ENCODE results near the gene RNF152.

Gene RNF152

DNA sequence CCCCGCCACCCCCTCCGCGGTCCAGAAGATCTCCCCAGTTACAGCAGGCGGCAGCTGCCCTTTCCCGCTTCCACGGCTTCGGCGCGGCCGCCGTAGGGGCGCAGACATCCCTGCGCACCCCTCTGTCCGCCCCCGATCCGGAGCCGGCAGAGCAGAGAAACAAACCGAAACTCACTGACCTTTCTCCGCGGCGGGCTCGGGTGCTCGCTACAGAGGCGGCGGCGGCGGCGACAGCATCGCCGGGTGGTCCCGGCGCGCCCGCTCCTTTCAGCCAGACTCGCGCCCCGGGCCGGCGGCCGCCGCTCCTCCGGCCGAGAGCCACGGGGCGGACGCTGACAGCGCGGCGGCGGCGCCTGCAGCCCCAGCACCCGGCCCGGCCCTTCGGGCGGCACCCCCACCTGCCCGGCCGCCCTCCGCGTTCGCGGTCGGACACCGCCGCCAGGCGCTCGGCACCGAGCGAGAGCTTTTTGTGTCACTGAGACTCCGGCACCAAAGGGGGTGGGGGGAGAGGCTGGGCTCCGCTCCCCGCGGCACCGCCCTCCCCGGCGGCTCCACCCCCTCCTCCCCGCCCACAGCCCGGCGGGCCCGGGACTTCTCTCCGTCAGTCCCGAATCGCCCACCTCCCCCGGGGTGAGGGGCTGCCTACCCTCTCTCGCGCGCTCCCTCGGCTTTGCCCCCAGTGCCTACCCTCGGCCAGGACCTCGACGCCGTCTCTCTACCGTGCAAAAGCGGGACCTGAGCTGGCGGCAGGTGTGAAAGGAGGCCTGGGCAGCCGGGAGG is 1.4 kb upstream of the RNF152 start:
- DNase-seq: peak; percentile 16 to 72 (median 44)

DNA sequence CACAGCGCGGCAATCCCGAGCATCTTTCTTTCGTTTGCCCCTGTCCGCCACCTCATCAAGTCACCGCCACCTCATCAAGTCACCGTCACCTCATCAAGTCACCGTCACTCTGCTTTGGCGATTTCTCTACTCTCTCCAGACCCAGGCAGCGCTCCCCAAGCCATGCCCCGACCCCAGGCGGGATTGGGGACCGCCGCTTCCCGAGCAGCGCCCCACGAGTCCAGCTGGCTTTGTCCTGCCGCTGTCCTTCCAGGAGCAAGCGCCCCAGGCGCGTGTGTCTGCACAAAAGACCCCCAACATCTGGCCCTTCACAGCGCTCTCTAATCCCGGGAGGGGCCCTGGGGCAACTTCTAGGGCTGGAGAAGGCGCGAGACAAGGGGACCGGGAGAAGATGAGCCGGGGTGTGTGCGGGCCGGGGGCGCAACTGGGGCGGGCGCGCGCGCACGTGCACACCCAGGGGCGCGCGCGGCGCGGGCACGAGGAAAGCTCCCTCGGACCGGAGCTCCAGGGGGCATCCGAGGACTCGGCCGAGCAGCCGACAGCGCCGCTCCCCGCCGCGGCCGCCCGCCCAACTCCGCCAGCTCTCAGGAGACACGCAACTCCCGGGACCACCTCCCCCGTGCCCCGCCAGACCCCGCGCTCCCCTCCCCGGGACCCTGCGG is 633 bp upstream of the RNF152 start:
- DNase-seq: peak in 4 of 5 experiments; percentile 1 to 48 (median 6)

DNA sequence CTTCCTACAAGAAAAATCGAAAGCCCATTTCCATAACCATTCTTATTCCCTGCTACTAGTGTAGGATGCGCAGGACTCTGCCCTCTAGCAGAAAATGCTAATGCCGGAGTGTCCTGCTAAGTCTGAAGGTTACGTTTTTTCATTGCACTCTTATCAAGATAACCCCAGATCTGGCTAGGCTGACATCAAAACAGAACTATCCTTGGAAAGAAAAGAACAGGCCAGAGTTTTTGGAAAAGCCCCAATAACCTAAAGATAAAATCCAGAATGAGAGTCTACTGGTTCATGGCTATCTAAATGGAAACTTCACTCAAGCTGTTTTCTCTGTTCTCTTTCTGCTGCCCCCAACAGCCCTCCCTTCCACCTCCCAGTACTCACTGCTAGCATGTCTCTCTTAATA is 913 bp downstream of the RNF152 start:
- DNase-seq: no peak

DNA sequence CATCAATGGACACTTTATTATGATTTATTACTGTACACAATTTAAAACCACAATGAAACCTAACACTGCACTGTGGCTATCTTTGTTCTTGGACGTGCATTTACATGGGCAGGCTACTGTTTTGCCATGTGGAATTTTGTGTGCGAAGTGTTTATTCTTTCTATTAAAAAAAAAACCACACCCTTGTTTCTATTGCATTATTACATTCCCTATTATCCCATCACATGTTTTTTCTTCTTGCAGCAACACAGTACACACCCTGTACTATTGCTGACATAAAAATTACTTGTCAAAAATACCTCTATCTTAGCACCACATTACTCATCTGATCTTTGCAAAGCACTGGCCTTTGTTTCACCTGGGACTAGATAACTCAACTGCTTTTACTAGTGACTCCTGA is 1.5 kb downstream of the RNF152 start:
- DNase-seq: no peak

DNA sequence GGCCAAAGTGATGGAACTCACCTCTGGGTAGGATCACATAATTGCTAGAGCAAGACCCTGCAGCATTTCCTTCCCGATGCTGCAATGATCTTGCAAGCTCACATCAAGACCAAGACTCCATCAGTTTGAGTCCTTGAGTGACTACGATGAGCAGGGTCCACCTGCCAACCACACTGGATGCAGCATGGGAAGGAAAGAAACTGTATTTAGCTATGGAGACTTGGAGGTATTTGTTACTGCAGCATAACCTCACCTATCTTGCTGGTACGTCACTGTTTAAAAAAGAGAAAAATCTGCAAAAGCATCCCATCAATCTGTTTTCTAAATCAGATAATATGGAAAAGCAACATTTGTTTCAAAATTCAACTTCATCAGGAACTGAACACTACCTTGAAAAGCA is 2.5 kb downstream of the RNF152 start:
- DNase-seq: no peak

DNA sequence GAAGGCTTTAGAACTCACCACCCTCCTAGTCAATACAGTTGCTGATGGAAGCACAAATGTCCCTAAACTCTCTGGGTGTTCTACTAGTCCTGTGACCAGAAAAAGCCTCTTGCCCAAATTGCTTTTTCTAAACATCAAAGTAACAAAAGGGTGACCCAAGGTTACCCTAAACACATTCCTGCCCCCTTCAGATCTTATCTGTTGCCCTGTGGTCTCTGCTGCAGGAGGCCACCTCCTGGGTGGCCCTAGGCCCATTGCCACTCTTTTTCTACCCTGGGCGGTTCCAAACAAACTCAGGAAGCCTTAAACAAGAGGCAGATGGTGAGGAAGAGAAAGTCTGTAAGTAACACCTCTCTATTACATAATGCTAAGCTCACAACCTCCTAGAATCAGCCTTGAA is 3.3 kb downstream of the RNF152 start:
- no peak for DNase-seq

DNA sequence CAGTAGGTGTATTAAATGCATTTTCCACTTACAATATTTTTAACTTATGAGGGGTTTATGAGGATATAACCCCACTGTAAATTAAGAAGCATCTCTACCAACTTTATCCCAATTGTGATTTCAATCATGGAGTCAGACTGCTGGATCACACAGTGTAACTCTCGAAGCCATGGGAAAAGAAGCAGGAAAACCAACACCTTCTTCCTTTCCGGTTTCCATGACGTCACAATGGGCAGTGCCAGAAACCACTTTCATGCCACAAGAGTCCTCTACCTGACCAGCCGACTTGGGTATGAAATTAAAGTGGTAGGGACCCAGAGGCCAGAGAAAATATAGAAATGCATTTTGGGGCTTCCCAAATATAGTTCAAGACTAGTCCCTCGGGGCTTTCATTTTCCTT is 4.2 kb downstream of the RNF152 start:
- DNase-seq: no peak

DNA sequence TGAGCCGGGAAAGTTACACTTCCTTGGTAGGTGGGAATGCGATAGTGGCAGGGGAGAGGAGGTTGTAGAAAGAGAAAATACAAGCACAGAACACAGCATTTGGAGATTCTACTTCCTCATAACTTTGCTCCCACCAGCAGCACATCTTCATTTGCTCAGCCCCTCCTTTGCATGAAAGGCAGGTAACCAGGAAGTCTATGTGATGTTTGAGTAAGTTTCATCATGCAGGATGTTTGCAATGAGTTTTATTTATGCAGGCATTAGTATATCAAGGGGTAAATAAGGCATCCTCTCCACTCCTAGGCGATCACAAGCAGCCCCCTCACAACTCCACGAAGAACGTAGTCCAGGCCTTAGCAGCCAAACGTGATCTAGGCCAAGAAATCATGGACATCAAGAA is 5.0 kb downstream of the RNF152 start:
- no peak for DNase-seq

DNA sequence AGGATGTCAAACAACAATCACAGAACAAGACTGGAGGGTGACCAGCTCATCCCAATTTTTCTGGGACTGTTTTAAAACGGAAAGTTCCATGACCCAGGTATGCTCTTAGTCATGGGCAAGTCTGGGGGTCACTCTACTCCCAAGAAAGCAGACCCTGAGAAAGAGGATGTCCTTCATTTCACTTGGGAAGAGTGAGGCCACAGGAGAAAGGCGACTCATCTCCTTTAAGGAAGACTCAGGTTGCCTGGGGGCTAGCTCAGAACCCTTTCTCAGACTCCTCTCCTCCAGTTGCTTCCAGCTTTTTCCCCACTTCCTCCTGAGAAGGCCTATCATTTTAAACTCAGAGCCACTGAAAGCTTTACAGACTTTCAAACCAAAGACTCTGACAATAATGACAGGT is 9.3 kb downstream of the RNF152 start:
- DNase-seq: no peak

DNA sequence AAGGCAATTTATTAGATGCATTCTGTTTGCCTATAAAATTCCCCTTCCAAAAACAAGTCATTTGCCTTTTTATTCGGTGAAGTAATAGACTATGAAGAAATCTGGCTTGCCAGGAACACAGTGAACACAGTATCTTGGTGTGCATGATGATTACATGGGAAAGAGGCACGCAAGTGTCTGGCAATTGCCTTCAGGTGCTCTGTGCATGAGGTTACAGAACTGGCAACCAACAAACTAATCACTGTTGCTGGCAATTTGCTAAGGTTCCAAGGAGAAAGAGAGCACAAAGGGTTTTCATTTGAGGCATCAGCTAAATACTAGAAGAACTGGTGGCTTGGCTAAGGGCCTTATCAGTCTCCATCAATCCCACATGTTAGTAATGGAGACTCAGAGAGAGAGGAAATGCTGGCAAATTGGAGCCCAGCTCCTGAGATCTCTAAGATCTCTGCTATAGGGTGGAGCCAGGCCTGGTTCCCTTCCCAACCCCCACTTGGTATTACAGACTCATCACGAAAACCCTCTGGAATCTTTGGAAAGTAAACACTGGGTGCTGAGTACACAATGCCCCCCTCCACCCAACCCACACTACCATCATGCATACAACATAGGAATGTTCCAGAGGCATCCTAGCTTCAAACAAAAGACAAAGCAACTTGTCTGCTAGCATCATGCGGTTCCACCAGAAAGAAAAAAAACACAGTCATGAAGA is 10.4 kb downstream of the RNF152 start:
- no peak for DNase-seq

DNA sequence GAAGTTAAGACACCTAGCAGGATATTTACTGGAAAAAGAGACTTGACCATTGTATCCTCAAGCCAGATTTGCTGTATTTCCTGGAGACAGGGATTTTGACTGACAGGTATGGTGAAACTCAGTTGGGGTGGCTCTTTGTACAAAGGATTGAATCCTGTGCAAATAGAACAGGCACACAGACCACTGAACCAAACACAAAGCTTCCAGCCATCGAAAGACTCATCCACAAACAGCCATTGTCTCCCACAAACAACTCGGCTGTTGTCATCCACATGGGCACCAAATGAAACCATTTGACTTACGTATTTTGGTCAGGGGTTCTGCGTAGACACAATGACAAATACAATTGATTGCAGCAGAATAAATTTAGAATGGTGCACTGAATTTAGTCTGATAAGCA is 15.9 kb downstream of the RNF152 start:
- DNase-seq: no peak

DNA sequence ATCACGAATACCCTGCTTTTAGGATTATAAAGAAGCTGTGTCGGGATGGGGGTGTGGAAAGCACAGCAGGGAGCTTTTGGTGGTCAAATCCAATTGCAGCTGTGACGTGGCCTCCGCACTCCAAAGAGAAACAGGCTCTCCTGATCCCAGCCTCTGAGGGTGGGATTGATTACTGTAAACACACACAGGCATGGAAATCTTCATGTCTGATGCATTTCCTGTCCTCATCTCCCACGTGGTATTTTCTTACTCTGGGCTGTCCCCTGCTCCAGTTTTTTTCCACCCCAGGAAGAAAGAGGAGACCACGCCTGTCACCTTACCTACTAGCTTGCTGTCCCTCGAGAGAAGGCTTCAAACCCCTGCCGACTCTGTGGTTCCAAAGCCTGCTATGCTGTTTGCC is 22.7 kb downstream of the RNF152 start:
- no peak for DNase-seq

DNA sequence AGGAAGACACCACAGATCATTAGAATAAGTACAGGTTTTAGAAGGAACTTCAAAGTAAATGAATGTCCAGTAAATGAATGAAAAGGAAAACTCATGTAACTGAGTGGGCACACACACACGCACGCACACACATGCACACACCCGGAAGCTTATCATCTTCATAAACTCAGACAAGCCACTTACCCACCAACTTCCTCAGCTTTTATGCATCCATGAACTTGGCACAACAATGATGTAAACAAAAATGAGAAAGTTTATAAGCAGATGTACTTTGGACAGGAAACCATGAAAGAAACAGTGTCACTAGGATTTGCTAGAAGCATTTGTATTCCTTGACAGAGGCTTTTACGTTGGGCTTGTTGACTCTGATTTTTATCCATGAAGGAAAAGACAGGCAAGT is 23.2 kb downstream of the RNF152 start:
- no peak for DNase-seq

DNA sequence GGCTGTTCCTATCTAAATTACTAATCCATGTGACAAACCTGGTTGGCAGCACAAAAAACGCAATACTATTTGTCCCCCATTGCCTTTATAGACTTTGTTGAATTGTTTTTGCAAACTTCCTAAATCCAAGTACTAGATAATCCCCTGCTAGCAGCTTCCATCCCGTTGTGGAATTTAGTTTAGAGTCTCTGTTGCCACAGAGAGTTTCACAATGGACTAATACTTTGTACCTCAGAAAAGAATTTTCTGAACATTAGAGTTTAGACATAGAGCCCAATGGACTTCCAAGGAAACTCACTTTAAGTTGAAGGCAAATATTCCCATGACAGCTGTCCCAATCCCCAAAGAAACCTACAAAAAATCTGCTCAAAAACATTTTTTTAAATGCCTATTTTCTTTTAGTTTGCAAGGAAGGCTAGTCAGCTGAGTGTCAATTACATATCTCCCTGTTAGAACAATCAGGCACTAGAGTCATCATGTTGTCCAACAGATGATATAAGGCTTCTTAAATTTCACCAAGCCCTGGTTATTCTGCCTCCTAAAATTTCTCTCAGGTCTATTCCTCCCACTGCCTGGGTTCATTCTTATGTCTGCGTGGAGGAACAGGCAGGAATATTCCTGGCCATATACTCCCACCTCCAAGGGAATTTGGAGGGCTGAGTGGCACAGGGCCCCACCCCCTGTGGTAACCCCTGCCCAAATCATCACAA is 27.2 kb downstream of the RNF152 start:
- DNase-seq: no peak

DNA sequence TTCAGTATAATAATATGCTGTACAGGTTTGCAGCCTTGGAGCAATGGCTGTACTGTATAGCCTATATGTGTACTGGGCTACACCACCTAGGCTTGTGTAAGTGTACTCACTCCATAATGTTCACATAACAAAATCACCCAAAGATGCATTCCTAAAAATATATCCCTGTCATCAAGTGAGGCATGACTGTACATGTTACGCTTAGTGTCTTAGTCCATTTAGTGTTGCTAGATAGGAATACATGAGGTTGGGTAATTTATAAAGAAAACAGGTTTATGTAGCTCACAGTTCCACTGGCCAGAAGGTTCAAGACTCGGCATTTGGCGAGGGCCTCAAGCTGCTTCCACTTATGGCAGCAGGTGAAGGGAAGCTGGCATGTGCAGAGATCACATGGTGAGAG is 31.4 kb downstream of the RNF152 start:
- no peak for DNase-seq

DNA sequence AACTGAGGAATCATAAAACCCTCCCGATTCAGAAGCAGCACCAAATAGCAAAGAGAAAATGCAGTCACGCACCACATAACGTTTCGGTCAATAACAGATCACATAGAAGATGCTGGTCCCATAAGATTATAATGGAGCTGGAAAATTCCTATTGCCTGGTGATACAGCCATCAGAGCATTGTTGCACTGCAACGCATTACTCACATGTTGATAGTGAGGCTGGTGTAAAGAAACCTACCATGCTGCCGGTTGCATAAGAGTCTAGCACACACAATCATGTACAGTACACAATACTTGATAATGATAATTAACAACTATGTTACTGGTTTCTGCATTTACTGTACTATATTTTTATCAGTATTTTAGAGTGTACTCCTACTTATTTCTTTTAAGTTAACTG is 32.5 kb downstream of the RNF152 start:
- DNase-seq: no peak

DNA sequence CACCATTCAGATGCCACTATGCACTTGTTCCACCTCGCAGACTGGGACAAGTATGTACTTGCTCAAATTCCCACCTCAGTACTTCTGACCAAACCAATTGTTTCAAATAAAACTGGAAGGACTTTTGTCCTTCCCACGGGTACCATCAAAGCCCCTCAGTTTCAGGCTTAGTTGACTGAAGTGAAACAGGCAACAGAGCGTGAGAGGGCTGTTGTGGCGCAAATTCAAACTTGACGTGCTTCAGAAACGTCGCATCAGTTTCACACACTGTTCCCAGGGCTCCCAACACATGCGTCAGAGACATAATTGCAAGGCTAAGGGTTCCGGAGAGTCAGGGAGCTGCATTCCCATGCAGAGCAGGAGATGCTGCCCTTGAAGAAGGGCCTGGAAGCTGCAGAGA is 33.7 kb downstream of the RNF152 start:
- DNase-seq: no peak

DNA sequence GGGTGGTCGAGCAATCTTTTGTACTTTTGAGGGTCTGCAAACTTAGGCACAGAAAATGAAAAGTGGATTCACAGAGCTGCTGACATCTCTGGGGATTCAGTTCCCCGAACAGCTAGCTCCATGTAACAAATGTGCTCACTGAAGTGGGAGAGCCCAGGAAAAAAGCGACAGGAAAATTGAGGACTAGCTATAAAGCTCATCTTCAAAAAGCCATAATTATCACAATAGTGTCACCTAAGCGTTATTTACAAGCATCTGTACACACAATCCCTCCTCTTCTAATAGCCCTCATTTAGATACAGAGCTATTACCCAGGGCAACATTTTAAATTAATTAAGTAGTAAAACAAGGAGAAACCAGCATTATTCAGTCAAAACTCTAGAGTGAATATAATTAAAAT is 36.1 kb downstream of the RNF152 start:
- DNase-seq: no peak

DNA sequence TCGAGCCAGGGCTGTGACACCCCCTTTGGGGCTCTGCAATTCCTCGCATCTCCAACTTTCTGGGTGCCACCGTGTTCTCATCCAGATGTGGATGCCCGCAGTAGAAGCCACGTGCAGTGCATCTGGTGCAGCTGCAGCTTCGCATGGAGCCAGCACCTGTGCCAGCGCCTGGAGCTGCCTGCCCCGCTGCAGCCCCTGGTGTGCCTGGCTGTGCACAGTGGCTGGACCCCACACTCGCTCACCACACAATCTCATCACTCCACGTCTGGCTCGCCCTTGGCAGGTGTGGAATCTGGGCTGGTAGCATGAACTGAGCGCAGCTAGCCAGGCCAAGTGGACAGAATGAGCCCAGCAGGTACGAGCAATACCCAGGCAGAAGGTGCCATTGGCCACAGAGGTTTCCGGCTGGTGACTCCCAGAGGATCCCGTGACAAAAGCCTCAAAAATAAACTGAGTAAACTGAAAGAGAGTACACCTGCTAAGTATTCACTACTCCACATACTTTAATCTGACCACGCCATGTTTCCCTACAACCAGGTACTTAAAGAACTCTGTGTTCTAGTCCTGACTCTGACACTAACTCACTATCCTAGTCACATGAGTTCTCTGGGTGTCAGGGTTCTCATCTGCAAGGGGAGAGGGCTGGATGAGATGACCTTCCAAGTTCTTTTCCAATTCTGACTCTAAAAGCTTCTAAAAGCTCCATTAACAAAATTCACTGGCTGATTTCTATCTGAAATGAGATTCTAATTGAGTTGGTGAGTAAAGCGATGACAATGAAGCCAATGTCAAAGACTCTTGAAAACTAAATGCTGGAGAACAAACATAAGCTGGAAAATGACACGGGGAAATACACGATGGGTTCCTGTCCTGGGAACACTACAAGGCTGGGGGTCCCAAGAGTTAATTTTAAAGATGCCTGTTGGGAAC is 37.1 kb downstream of the RNF152 start:
- DNase-seq: no peak

DNA sequence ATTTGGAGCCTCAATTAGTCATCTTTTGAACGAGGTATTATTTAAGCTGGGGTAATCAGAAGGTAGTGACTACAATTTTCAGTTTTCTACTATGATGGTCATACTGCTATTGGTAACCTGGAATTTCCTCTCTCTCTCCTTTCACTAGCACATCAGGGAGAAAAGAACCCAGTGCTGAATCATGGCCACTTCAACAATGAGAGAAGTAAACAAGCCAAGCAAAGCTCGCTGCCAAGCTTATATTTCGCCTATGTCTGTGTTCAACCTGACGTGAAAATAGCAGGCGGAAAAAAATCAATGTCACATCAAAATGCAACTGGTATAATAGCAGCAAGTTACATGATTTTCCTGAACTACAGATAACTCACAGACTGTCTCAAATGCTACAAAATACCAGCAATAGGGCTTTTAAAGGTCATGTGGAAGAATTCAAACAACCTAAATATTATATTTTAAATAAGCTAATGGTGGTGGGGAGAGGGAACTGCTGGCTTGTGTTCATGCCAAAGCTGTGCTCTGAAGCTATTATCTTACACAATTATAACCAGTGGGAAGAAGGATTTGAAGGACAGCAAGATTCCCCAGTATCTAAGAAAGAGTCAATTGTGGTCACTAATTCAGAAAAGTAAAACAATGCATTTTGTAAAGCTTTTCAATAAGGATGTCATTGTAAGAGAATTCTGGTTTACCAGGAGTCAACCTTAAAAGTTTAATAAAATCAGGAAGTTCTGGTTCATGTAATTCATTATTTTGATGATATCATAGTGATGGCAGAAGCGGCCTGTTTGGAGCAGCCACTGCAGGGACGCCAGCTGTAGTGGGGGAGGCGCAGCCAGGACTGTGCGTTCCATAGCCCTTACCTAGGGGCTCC is 38.0 kb downstream of the RNF152 start:
- no peak for DNase-seq

DNA sequence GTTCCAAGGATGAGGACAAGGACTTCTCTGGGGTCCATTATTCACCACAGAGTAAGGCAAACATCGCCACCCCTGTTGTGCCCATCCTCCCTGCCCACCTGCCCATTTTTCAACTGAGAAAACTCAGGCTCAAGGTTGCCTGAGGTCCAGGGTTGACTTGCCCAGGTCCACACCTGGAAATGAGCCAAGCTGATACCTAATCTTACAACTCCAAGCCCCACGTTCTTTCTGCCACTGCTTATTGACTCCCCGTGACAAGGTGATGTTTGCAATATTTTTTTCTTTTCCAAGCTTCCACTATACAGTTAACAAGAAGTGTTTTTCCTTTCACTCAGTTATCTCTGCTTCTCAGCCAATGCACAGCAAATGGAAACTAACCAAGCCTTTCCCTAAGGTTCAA is 39.0 kb downstream of the RNF152 start:
- no peak for DNase-seq
